Neural progenitor cell (in vitro differentiated cells): ENCODE measurements around the gene SLC25A19. TPM values are rescaled to one million over a fixed set of nuclear protein-coding genes. Genes with fewer than 3 reads are reported as not detected.

Experiments
- DNase-seq: peaks from one replicate; pipeline ENCODE4 v3.0.0-alpha.2; 2016; ENCODE audit warnings: low spot score
- H2AFZ ChIP-seq: fragments of 200-600 bp; sonication (generic); replicated peaks from 2 replicates; pipeline ENCODE4 v1.6.1; 2016; ENCODE audit warnings: antibody characterized with exemption
- H3F3A ChIP-seq: fragments of 200-600 bp; sonication (generic); 2 replicates; pipeline ENCODE4 v1.6.1; 2016; ENCODE audit warnings: antibody characterized with exemption, low read depth
- H3K27ac ChIP-seq: fragments of 200-600 bp; sonication (generic); 2 replicates; pipeline ENCODE4 v1.5.1; 2016; ENCODE audit warnings: mild to moderate bottlenecking
- H3K27me3 ChIP-seq: fragments of 200-600 bp; sonication (generic); 2 replicates; pipeline ENCODE4 v1.6.1; 2016; ENCODE audit warnings: mild to moderate bottlenecking, moderate library complexity
- H3K36me3 ChIP-seq: fragments of 200-600 bp; sonication (generic); 2 replicates; pipeline ENCODE4 v1.5.1; 2016
- H3K4me1 ChIP-seq: fragments of 200-600 bp; sonication (generic); 2 replicates; pipeline ENCODE4 v1.6.1; 2016; ENCODE audit warnings: mixed run types
- H3K4me2 ChIP-seq: fragments of 200-600 bp; sonication (generic); 2 replicates; pipeline ENCODE4 v1.6.1; 2016
- H3K4me3 ChIP-seq: fragments of 200-600 bp; sonication (generic); 2 replicates; pipeline ENCODE4 v1.5.1; 2016
- H3K79me2 ChIP-seq: fragments of 200-600 bp; sonication (generic); 2 replicates; pipeline ENCODE4 v1.6.1; 2016; ENCODE audit warnings: low read depth
- H3K9ac ChIP-seq: fragments of 200-600 bp; sonication (generic); 2 replicates; pipeline ENCODE4 v1.6.1; 2016
- H3K9me3 ChIP-seq: fragments of 200-600 bp; sonication (generic); 2 replicates; pipeline ENCODE4 v1.5.1; 2016; ENCODE audit warnings: low read depth
- H4K20me1 ChIP-seq: fragments of 200-600 bp; sonication (generic); 2 replicates; pipeline ENCODE4 v1.6.1; 2016; ENCODE audit warnings: low read depth
- H3K27ac Mint-ChIP-seq: 3 replicates; pipeline ENCODE4 v1.8.0; 2021; ENCODE audit warnings: mixed read lengths
- H3K27me3 Mint-ChIP-seq: 2 replicates; pipeline ENCODE4 v1.8.0; 2022; ENCODE audit warnings: low read depth, mild to moderate bottlenecking, inconsistent platforms, moderate library complexity, mixed read lengths; ENCODE audit not compliant: insufficient read depth
- H3K36me3 Mint-ChIP-seq: 3 replicates; pipeline ENCODE4 v1.8.0; 2021; ENCODE audit warnings: mixed read lengths
- H3K4me1 Mint-ChIP-seq: 3 replicates; pipeline ENCODE4 v1.8.0; 2021; ENCODE audit warnings: mixed read lengths
- H3K4me3 Mint-ChIP-seq: 3 replicates; pipeline ENCODE4 v1.8.0; 2021; ENCODE audit warnings: mild to moderate bottlenecking, moderate library complexity, mixed read lengths
- H3K9me3 Mint-ChIP-seq: 3 replicates; pipeline ENCODE4 v1.8.0; 2020; ENCODE audit warnings: mixed read lengths
- EZH2 ChIP-seq: fragments of 200-600 bp; sonication (generic); IDR thresholded peaks from 2 replicates; pipeline ENCODE4 v1.6.1; 2017; ENCODE audit warnings: antibody characterized with exemption, mild to moderate bottlenecking, moderate library complexity
- EZH2phosphoT487 ChIP-seq: fragments of 200-600 bp; sonication (generic); IDR thresholded peaks from 2 replicates; pipeline ENCODE4 v1.6.1; 2017; ENCODE audit warnings: antibody characterized with exemption
- total RNA-seq: library from RNA; depleted of rRNA; stranded (reverse); fragments of >200 nt; gene quantifications from 2 replicates; pipeline ENCODE4 v1.2.3, GENCODE V29; 2015; ENCODE audit warnings: low replicate concordance
- TF ChIP-seq, protein P1 (sequence below): fragments of 200-600 bp; sonication (generic); IDR thresholded peaks from 2 replicates; pipeline ENCODE4 v1.5.1; 2017; ENCODE audit warnings: antibody characterized with exemption, mild to moderate bottlenecking

SLC25A19 gene
- total RNA-seq, 1 donor from 2014 or later, result 5.2 TPM

DNA sequence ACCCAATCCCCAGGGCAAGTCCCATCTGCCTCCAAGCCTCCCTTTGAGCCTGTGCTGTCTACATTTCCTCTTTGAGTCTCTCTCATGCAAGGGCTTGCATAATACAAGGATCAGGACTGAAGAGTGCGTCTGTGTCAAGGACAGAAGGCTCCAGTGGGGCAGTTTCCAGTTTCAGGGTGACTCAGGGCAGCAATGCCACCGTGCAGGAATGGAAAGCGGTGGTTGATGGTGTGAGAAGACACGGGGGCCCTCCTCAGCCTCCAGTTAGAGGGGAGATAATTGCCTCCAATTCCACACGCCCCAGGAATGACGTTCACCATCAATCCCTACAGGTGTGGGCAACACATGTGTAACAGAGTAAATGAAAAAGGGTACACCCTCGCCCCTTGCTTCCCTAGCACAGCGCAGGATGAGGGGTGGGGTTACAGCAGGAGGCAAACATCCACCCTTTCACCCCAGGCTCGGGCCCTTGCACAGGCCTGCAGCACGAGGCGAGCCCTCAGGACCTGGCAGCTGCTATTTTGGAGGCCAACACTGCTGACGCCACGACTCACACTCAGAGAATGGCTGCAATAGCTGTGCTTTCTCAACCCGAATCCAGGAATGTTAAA is 24.8 kb upstream of the SLC25A19 start:
- H3K4me2 ChIP-seq, result no peak overlapping the region
- peaks cover 4% of the 10 kb centered on the region for H3K4me1 Mint-ChIP-seq
- no peak overlapping the region for H3K4me3 Mint-ChIP-seq
- H3K27ac Mint-ChIP-seq, result no peak overlapping the region
- no peaks in the 10 kb centered on the region for H3K9me3 Mint-ChIP-seq
- no peaks in the 10 kb centered on the region for H3K79me2 ChIP-seq
- peaks cover 7% of the 10 kb centered on the region for H3K27me3 Mint-ChIP-seq
- peaks cover 9% of the 10 kb centered on the region for H3F3A ChIP-seq
- H3K36me3 ChIP-seq, result no peaks in the 10 kb centered on the region
- no peaks in the 10 kb centered on the region for H3K9me3 ChIP-seq
- no peak overlapping the region for H3K4me3 ChIP-seq
- TF ChIP-seq EZH2 (no peak), EZH2phosphoT487 (no peak)
- TF ChIP-seq, protein P1, sequence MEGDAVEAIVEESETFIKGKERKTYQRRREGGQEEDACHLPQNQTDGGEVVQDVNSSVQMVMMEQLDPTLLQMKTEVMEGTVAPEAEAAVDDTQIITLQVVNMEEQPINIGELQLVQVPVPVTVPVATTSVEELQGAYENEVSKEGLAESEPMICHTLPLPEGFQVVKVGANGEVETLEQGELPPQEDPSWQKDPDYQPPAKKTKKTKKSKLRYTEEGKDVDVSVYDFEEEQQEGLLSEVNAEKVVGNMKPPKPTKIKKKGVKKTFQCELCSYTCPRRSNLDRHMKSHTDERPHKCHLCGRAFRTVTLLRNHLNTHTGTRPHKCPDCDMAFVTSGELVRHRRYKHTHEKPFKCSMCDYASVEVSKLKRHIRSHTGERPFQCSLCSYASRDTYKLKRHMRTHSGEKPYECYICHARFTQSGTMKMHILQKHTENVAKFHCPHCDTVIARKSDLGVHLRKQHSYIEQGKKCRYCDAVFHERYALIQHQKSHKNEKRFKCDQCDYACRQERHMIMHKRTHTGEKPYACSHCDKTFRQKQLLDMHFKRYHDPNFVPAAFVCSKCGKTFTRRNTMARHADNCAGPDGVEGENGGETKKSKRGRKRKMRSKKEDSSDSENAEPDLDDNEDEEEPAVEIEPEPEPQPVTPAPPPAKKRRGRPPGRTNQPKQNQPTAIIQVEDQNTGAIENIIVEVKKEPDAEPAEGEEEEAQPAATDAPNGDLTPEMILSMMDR, result no peak
- H3K36me3 Mint-ChIP-seq, result peaks cover 2% of the 10 kb centered on the region
- H3K9ac ChIP-seq, result no peak overlapping the region
- H3K27ac ChIP-seq, result no peak overlapping the region
- no peaks in the 10 kb centered on the region for H3K27me3 ChIP-seq
- peaks cover 14% of the 10 kb centered on the region for H4K20me1 ChIP-seq
- peaks cover 10% of the 10 kb centered on the region for H3K4me1 ChIP-seq
- no peak overlapping the region for H2AFZ ChIP-seq
- DNase-seq, result no peak

DNA sequence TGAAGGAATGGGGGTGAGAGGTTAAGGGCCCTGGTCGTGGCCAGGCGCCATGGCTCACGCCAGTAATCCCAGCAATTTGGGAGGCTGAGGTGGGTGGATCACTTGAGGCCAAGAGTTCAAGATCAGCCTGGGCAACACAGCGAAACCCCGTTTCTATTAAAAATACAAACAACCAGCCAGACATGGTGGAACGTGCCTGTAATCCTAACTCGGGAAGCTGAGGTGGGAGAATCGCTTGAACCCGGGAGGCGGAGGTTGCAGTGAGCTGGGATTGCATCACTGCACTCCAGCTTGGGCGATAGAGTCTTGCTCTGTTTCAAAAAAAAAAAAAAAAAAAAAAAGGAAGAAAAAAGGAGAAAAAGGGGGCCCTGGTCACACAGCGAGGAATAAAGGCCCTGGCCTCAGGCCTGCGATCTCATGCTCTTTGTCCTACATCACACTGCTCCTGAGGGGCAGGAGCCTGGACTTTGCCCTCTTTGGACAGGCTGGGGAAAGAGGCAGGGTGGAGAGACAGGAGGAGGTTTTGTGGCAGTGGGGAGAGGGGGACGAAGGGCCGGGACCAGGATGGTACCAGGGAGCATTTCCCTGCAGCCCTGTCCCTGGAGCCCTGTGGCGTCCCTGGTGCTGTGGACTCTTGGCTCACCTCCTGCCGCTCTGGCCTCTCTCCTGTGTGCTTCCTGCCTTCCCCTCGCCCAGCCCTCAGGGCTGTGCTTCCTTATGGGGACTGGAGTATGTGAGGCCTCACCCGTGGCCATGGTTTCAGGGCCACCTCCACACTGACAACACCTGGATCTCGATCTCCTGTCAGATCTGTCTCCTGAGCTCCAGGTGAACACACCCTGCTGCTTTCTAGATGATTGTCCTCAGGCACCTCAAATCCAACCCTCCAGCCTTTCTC is 19.7 kb upstream of the SLC25A19 start:
- no peak overlapping the region for H3K9ac ChIP-seq
- Mint-ChIP-seq H3K4me3 (no peak overlapping the region), H3K27me3 (peaks cover 5% of the 10 kb centered on the region), H3K36me3 (no peaks in the 10 kb centered on the region), H3K4me1 (peaks cover 2% of the 10 kb centered on the region), H3K9me3 (no peaks in the 10 kb centered on the region), H3K27ac (peak overlapping the region; percentile 69)
- H2AFZ ChIP-seq, result no peak overlapping the region
- H3K4me2 ChIP-seq, result no peak overlapping the region
- H4K20me1 ChIP-seq, result no peaks in the 10 kb centered on the region
- no peaks in the 10 kb centered on the region for H3K4me1 ChIP-seq
- H3K9me3 ChIP-seq, result no peaks in the 10 kb centered on the region
- H3F3A ChIP-seq, result no peaks in the 10 kb centered on the region
- no peak for DNase-seq
- no peaks in the 10 kb centered on the region for H3K27me3 ChIP-seq
- no peaks in the 10 kb centered on the region for H3K36me3 ChIP-seq
- H3K27ac ChIP-seq, result no peak overlapping the region
- no peak overlapping the region for H3K4me3 ChIP-seq
- no peaks in the 10 kb centered on the region for H3K79me2 ChIP-seq
- no peak for TF ChIP-seq EZH2
- no peak for TF ChIP-seq EZH2phosphoT487
- TF ChIP-seq, protein P1, result no peak

DNA sequence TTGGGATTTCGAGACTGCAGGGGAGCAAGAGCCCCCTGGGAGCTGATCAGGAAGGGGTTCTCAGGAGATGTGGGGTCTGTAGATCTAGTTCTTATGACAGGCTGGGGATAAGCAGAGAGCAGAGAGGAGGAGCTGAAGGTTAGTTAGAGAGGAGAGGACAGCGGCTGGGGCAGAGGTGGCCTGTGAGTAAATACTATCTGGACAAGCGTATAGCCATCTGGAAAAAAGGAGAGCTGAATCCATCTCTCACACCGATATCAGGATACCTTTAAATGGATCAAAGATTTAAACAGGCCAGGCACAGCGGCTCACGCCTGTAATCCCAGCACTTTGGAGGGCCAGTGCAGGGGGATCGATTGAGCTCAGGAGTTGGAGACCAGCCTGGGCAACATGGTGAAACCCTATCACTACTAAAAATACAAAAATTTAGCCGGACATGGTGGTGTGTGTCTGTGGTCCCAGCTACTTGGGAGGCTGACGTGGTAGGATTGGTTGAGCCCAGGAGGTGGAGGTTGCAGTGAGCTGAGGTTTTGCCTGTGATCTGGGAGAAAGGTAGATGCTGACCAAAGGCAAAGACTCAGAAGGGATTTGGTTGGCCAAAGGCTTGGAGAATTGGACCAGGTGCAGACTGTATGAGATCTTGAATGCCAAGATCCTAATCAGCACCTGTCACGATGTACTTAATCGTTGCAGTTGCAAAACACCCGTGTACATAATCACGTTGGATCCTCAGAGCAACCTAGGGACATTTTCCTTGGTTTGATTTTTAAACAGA is 18.9 kb upstream of the SLC25A19 start:
- no peak for DNase-seq
- H3K36me3 Mint-ChIP-seq, result no peaks in the 10 kb centered on the region
- no peaks in the 10 kb centered on the region for H3K9me3 Mint-ChIP-seq

More for the DNA sequence above, 18.9 kb upstream of the SLC25A19 start:
- peak overlapping the region; percentile 92 for H3K27ac Mint-ChIP-seq
- H3K9ac ChIP-seq, result no peak overlapping the region
- no peak overlapping the region for H3K4me3 Mint-ChIP-seq
- no peaks in the 10 kb centered on the region for H3K79me2 ChIP-seq
- no peaks in the 10 kb centered on the region for H3K27me3 ChIP-seq
- no peak overlapping the region for H2AFZ ChIP-seq
- H3K9me3 ChIP-seq, result no peaks in the 10 kb centered on the region
- H3K27me3 Mint-ChIP-seq, result peaks cover 5% of the 10 kb centered on the region
- no peak overlapping the region for H3K4me2 ChIP-seq
- H3K4me1 ChIP-seq, result no peaks in the 10 kb centered on the region
- no peaks in the 10 kb centered on the region for H3K36me3 ChIP-seq
- no peak for TF ChIP-seq EZH2phosphoT487
- TF ChIP-seq, protein P1, result no peak
- no peak for TF ChIP-seq EZH2
- H3K4me1 Mint-ChIP-seq, result peaks cover 2% of the 10 kb centered on the region
- no peak overlapping the region for H3K4me3 ChIP-seq
- no peak overlapping the region for H3K27ac ChIP-seq
- H4K20me1 ChIP-seq, result no peaks in the 10 kb centered on the region
- no peaks in the 10 kb centered on the region for H3F3A ChIP-seq
